SK-N-SH treated with all-trans-retinoic acid at 6 μM for 48 hours (cell line): ENCODE results near the gene ASB6.

Experiments used
- ARNTL ChIP-seq: fragments of 450-650 bp; formaldehyde crosslinking; IDR thresholded peaks from 2 replicates; pipeline ENCODE4 v1.5.0; 2020; ENCODE audit warnings: low read depth, mild to moderate bottlenecking, moderate library complexity, borderline replicate concordance
- CREB5 ChIP-seq: fragments of 250-450 bp; sonication (Bioruptor Pico); IDR thresholded peaks from 2 replicates; pipeline ENCODE4 v1.5.1; 2020; ENCODE audit warnings: low read depth, mild to moderate bottlenecking, moderate library complexity
- OSR1 ChIP-seq: fragments of 250-450 bp; sonication (Bioruptor Pico); IDR thresholded peaks from 2 replicates; pipeline ENCODE4 v1.8.0; 2022; ENCODE audit warnings: moderate library complexity, mild to moderate bottlenecking, inconsistent platforms
- PATZ1 ChIP-seq: fragments of 250-450 bp; sonication (Bioruptor Pico); IDR thresholded peaks from 2 replicates; pipeline ENCODE4 v1.8.0; 2020; ENCODE audit warnings: mild to moderate bottlenecking, moderate library complexity, borderline replicate concordance
- PPARA ChIP-seq: fragments of 250-450 bp; sonication (Bioruptor Pico); IDR thresholded peaks from 2 replicates; pipeline ENCODE4 v1.5.0; 2020; ENCODE audit warnings: mild to moderate bottlenecking, borderline replicate concordance
- ZFP30 ChIP-seq: fragments of 450-650 bp; formaldehyde crosslinking; IDR thresholded peaks from 2 replicates; pipeline ENCODE4 v1.5.0; 2022; ENCODE audit warnings: mild to moderate bottlenecking, moderate library complexity
- ZNF70 ChIP-seq: fragments of 450-650 bp; formaldehyde crosslinking; IDR thresholded peaks from 2 replicates; pipeline ENCODE4 v1.5.0; 2020; ENCODE audit warnings: mild to moderate bottlenecking, moderate library complexity

- no peak for TF ChIP-seq OSR1
- no peak for TF ChIP-seq PATZ1 (CRISPR knock-in tag)
- no peak for TF ChIP-seq ZNF70 (CRISPR knock-in tag)
- no peak for TF ChIP-seq ARNTL
- TF ChIP-seq PPARA (CRISPR knock-in tag): no peak
- TF ChIP-seq CREB5: no peak
- TF ChIP-seq ZFP30 (CRISPR knock-in tag): no peak
Measured at GRCh38 chr9:129676287-129676686, 34.3 kb upstream of the ASB6 start.
